Fibroblast of villous mesenchyme (primary cell): ENCODE measurements around the gene TMEM30B. TPM values are rescaled to one million over a fixed set of nuclear protein-coding genes. Genes with fewer than 3 reads are reported as not detected.
"Not testable (repeated sequence)": the region's sequence is repeated elsewhere in the genome, so short reads cannot be mapped to it uniquely, and the experiment has no call there.

ENCODE experiments used
- DNase-seq: peaks from one replicate; pipeline ENCODE4 v3.0.0-alpha.2; 2010; ENCODE audit warnings: low read depth
- H3K4me3 ChIP-seq: 2 replicates; pipeline ENCODE4 v1.5.1; 2011; ENCODE audit warnings: low read depth, mild to moderate bottlenecking, low read length
- total RNA-seq: library from RNA; depleted of rRNA; stranded (reverse); fragments of >200 nt; gene quantifications from 2 replicates; pipeline ENCODE4 v1.2.3, GENCODE V29; 2012
- TF ChIP-seq, protein P1 (sequence below): IDR thresholded peaks from 2 replicates; pipeline ENCODE4 v1.5.1; 2012; ENCODE audit warnings: low read depth, mild to moderate bottlenecking, low read length; ENCODE audit not compliant: insufficient read depth

The TMEM30B gene
- total RNA-seq, 1 donor: not detected

DNA sequence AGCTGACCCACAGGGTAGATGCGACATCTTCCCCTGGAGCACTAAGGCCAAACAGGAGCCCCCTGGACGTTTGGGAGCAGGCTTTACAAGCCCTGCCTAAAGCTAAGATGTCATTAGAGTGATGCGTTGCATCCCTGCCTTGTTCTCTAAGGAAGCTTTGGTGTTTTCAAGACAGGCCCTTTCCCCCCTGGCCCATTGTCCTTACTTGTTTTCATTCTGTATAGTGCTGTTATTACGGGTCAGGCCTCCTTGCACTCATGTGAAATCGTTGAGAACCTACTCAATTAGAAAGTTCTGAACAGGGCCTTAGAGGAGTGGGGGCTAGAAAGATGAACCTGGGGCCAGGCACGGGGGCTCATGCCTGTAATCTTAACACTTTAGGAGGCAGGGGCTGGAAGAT is 38.6 kb upstream of the TMEM30B start:
- DNase-seq: no peak
- TF ChIP-seq, protein P1, sequence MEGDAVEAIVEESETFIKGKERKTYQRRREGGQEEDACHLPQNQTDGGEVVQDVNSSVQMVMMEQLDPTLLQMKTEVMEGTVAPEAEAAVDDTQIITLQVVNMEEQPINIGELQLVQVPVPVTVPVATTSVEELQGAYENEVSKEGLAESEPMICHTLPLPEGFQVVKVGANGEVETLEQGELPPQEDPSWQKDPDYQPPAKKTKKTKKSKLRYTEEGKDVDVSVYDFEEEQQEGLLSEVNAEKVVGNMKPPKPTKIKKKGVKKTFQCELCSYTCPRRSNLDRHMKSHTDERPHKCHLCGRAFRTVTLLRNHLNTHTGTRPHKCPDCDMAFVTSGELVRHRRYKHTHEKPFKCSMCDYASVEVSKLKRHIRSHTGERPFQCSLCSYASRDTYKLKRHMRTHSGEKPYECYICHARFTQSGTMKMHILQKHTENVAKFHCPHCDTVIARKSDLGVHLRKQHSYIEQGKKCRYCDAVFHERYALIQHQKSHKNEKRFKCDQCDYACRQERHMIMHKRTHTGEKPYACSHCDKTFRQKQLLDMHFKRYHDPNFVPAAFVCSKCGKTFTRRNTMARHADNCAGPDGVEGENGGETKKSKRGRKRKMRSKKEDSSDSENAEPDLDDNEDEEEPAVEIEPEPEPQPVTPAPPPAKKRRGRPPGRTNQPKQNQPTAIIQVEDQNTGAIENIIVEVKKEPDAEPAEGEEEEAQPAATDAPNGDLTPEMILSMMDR: no peak
- no peak overlapping the region for H3K4me3 ChIP-seq

DNA sequence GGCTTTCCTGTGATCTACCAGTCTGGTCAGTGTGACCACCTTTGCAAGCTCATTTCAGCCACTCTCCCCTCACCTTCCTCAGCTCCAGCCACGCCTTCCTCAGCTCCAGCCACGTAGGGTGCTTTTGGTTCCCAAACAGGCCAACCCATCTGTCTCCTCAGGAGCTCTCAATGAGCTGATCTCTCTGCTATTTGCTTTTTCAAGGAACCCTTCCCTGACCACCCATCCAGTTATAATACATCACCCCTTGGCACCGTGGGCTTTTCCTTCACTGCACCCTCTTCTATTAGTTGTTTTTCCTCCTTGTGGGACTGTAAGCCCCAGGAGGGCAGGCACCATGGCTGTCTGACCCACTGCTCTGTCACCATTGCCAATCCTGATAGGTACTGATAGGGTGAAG is 37.9 kb upstream of the TMEM30B start:
- DNase-seq: no peak
- TF ChIP-seq, protein P1: no peak
- no peak overlapping the region for H3K4me3 ChIP-seq

DNA sequence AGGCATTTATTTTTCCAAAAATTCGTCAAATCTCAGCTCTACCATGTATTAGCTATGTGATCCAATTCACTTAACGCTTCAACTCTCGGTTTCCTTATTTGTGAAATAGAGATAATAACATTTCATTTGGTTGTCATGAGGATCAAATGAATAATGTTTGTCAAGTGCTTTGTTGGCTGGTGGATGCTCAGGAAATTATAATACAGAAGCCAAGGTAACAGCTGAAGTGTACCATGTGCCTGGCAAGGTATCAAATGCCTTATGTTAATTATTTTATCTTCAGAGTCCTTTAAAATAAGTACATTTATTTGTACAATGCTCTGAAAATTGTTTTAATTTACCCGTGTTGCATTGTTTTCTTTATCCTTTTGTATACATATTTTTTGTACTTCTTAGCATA is 34.2 kb upstream of the TMEM30B start:
- TF ChIP-seq, protein P1: no peak
- H3K4me3 ChIP-seq: no peak overlapping the region
- no peak for DNase-seq

DNA sequence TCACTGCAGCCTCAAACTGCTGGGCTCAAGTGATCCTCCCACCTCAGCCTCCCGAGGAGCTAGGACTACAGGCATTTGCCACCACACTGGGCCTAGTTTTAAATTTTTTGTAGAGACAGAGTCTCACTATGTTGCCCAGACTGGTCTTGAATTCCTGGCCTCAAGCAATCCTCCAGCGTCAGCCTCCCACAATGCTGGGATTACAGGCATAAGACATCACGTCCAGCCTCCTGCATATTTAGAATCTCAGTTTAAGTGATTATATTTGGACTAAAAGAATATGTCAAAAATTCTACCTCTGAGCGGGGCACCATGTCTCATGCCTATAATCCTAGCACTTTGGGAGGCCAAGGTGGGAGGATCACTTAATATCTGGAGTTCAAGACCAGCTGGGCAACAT is 27.6 kb upstream of the TMEM30B start:
- not testable (repeated sequence) for H3K4me3 ChIP-seq, DNase-seq

DNA sequence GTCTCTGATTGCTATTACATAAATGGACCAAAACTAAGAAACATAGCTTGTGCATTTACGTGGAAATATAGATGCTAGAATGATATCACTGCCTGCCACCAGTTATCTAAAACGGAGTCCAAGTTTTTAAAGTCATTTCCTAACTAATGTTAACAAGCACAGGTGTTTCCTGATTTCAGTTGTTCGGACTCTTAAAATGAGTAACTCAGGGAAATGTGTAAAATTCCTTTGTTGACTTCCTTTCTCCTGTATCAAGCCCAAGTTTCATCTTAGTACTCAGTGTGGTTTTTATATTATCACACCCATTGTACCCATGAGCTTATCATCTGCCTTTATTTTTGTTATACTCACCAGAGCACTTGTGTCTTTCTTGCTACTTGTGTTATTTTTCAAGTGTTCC is 27.1 kb upstream of the TMEM30B start:
- TF ChIP-seq, protein P1: no peak
- H3K4me3 ChIP-seq: no peak overlapping the region
- no peak for DNase-seq

DNA sequence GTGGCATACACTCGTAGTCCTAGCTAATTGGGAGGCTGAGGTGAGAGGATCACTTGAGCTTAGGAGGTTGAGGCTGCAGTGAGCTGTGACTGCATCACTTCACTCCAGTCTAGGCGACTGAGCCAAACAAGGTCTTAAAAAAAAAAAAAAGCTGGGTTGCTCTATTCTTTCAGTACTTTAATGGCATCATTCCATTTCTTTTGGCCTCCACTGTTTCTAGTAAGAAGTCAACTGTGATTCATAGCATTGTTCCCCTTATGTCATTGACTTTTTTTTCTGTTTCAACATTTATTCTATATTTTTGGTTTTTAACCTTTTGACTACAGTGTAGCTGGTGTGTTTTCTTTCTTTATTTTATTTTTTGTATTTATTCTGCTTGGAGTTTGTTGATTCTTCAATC is 23.6 kb upstream of the TMEM30B start:
- no peak overlapping the region for H3K4me3 ChIP-seq
- DNase-seq: no peak
- TF ChIP-seq, protein P1: no peak

DNA sequence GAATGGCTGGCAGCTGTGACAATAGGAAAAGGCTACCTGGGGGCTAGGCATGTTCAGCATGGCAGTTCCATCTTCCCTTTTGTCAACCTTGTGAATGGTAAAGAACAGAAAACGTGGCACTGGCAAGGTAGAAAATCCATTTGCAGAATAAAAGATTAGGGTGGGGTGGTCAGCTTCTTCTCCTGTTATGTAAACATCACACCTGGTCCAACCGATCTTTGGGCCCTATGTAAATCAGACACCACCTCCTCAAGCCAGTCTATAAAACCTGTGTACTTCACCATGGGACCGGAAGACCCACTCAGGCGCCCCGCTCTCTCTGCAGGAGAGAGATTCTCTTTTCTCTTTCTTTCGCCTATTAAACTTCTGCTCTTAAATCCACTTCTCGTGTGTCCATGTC is 19.6 kb upstream of the TMEM30B start:
- TF ChIP-seq, protein P1: no peak
- no peak overlapping the region for H3K4me3 ChIP-seq
- no peak for DNase-seq
